COR-L47 (cell line): Measurements from ENCODE around the gene CLIC4.
A peak's percentile ranks its signal among the peaks of the same experiment; 100 is the strongest.
"Not testable (repeated sequence)": the region's sequence is repeated elsewhere in the genome, so short reads cannot be mapped to it uniquely, and the experiment has no call there.

ENCODE experiments used
- DNase-seq: peaks from one replicate; lab custom pipeline; 2025; lab: John Stamatoyannopoulos, UW

Gene CLIC4

GRCh38 chr1:24744911-24745710 is at the start of gene CLIC4:
TSS of gene CLIC4 (plus strand) at chr1:24745447. CDS start at chr1:24745554, 107 bp downstream.
- DNase-seq = peak; percentile 99

GRCh38 chr1:24696041-24696755 is 49.0 kb upstream of the CLIC4 start:
- no peak for DNase-seq

GRCh38 chr1:24696756-24697330 is 48.4 kb upstream of the CLIC4 start:
- DNase-seq = no peak

- not testable (repeated sequence) for DNase-seq
Measured at GRCh38 chr1:24697453-24698001, 47.7 kb upstream of the CLIC4 start.

GRCh38 chr1:24698326-24698725 is 46.9 kb upstream of the CLIC4 start:
- not testable (repeated sequence) for DNase-seq

- no peak for DNase-seq
Measured at GRCh38 chr1:24699628-24700027, 45.6 kb upstream of the CLIC4 start.

- no peak for DNase-seq
Measured at GRCh38 chr1:24702511-24703293, 42.5 kb upstream of the CLIC4 start.

- DNase-seq = peak; percentile 33
Measured at GRCh38 chr1:24704411-24705259, 40.6 kb upstream of the CLIC4 start.

GRCh38 chr1:24705260-24706073 is 39.8 kb upstream of the CLIC4 start:
- DNase-seq = peak; percentile 99

- not testable (repeated sequence) for DNase-seq
Measured at GRCh38 chr1:24706074-24706389, 39.2 kb upstream of the CLIC4 start.

- no peak for DNase-seq
Measured at GRCh38 chr1:24707687-24708086, 37.6 kb upstream of the CLIC4 start.

GRCh38 chr1:24708938-24709337 is 36.3 kb upstream of the CLIC4 start:
- no peak for DNase-seq

- DNase-seq = no peak
Measured at GRCh38 chr1:24709791-24710441, 35.3 kb upstream of the CLIC4 start.

- DNase-seq = no peak
Measured at GRCh38 chr1:24711329-24711728, 33.9 kb upstream of the CLIC4 start.

GRCh38 chr1:24713176-24713575 is 32.1 kb upstream of the CLIC4 start:
- DNase-seq = no peak

GRCh38 chr1:24713736-24714135 is 31.5 kb upstream of the CLIC4 start:
- DNase-seq = no peak

- DNase-seq = no peak
Measured at GRCh38 chr1:24714859-24715520, 30.3 kb upstream of the CLIC4 start.

- no peak for DNase-seq
Measured at GRCh38 chr1:24715658-24716057, 29.6 kb upstream of the CLIC4 start.
